Kidney (tissue), 14 donors: ENCODE results near the gene CNTN4. TPM values are rescaled to one million over a fixed set of nuclear protein-coding genes. Genes with fewer than 3 reads are reported as not detected.
A peak's percentile ranks its signal among the peaks of the same experiment; 100 is the strongest.

Source experiments
- DNase-seq, 5 donors: peaks; one replicate each; pipeline ENCODE4 v3.0.0-alpha.2; 2013 to 2020
- FAIRE-seq: peaks from 2 replicates; lab custom pipeline; 2012; peaks lifted over from hg19 to GRCh38; lab: Jason Lieb, UNC
- H3K27ac ChIP-seq, 2 donors: one replicate each; pipeline ENCODE4 v1.7.0; 2013; ENCODE audit warnings: low read depth in 2 of 2, low read length in 2 of 2, inconsistent platforms in 1 of 2
- H3K27me3 ChIP-seq: one replicate; pipeline ENCODE4 v1.7.1; 2013; ENCODE audit warnings: low read length, inconsistent platforms; ENCODE audit not compliant: control insufficient read depth, insufficient read depth
- H3K36me3 ChIP-seq, 3 donors: one replicate each; pipeline versions ENCODE4 v1.7.0 to v1.7.1; 2013; ENCODE audit warnings: low read length in 3 of 3, control low read depth in 1 of 3, inconsistent platforms in 1 of 3; ENCODE audit not compliant: insufficient read depth in 3 of 3, control insufficient read depth in 2 of 3
- H3K4me1 ChIP-seq, 3 donors: one replicate each; pipeline versions ENCODE4 v1.7.0 to v1.7.1; 2013; ENCODE audit warnings: low read length in 3 of 3, inconsistent platforms in 1 of 3, low read depth in 1 of 3; ENCODE audit not compliant: control insufficient read depth in 2 of 3, insufficient read depth in 2 of 3
- H3K4me3 ChIP-seq, 3 donors: one replicate each; pipeline versions ENCODE4 v1.7.0 to v1.8.1; 2013; ENCODE audit warnings: low read length in 3 of 3, control low read depth in 1 of 3, inconsistent platforms in 1 of 3
- H3K9ac ChIP-seq, 3 donors: one replicate each; pipeline versions ENCODE4 v1.7.0 to v1.7.1; 2013; ENCODE audit warnings: low read length in 3 of 3, control low read depth in 1 of 3, inconsistent platforms in 1 of 3
- H3K9me3 ChIP-seq, 3 donors: one replicate each; pipeline versions ENCODE4 v1.7.0 to v1.7.1; 2013; ENCODE audit warnings: low read length in 3 of 3, control low read depth in 1 of 3, inconsistent platforms in 1 of 3; ENCODE audit not compliant: control insufficient read depth in 2 of 3, insufficient read depth in 1 of 3
- intact Hi-C: fragments of 100-400 bp; cut with DNase I; formaldehyde crosslinking; loops from one replicate; pipeline ENCODE4 v1.11.1; 2022
- polyA plus RNA-seq: library from polyadenylated mRNA; stranded (reverse); fragments of 350-450 nt; fragmentation: Illumina TruSeq; extraction: RNeasy Lipid Tissue Mini Kit (QIAGEN cat#74804); gene quantifications from one replicate; pipeline ENCODE4 v1.2.3, GENCODE V29; 2014; ENCODE audit warnings: low read depth, low replicate concordance; ENCODE audit not compliant: insufficient read depth
- total RNA-seq: library from RNA; stranded (reverse); fragmentation: NEBNext Ultra II Directional; extraction: Animal tissue kit (Norgen Biotek cat#: 25700); gene quantifications from one replicate; pipeline ENCODE4 v1.2.1, GENCODE V29; 2021
- TF ChIP-seq, protein P1 (sequence below): IDR thresholded peaks from 3 replicates; pipeline ENCODE4 v1.5.1; 2012; ENCODE audit warnings: mild to moderate bottlenecking, moderate library complexity, borderline replicate concordance; ENCODE audit not compliant: insufficient read depth; ENCODE audit errors: extremely low read depth
- donor health status: control.
- donor health status: control.
- donor health status: control.
- donor health status: control.
- donor health status: control.
- donor health status: DM: yes; HTN: yes; CAD: no.
- donor health status: Normal renal cell carcinoma (clear cell type).

Gene CNTN4
- total and polyA plus RNA-seq, 2 donors from 2014 or later: 2.2 to 13.4 TPM

- TF ChIP-seq, protein P1, sequence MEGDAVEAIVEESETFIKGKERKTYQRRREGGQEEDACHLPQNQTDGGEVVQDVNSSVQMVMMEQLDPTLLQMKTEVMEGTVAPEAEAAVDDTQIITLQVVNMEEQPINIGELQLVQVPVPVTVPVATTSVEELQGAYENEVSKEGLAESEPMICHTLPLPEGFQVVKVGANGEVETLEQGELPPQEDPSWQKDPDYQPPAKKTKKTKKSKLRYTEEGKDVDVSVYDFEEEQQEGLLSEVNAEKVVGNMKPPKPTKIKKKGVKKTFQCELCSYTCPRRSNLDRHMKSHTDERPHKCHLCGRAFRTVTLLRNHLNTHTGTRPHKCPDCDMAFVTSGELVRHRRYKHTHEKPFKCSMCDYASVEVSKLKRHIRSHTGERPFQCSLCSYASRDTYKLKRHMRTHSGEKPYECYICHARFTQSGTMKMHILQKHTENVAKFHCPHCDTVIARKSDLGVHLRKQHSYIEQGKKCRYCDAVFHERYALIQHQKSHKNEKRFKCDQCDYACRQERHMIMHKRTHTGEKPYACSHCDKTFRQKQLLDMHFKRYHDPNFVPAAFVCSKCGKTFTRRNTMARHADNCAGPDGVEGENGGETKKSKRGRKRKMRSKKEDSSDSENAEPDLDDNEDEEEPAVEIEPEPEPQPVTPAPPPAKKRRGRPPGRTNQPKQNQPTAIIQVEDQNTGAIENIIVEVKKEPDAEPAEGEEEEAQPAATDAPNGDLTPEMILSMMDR: no peak
- no peak for FAIRE-seq
Measured at GRCh38 chr3:2849092-2849491, 750.4 kb downstream of the CNTN4 start.

DNA sequence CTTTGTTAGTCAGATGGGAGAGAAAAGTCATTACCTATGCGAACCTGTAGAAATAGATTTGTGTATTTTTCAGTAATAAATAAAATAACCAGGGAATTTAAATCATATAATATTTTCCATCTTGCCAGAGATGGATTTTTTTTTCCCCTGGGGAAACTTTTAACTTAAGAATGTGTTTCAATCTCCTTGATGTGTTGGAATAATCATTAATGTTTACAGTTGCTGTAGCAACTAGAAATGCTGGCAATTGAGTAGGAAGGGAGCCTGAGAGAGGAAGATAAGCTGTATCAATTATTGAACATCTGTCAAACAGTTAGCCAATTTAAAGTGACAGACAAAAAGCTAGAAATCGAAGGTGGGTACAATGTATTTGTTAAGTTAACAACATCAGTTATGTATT lies 752.0 kb downstream of the CNTN4 start:
- DNase-seq: no peak
- Histone ChIP-seq H3K4me1 (no peaks in the 10 kb centered on the region), H3K4me3 (no peak overlapping the region), H3K27ac (no peak overlapping the region), H3K36me3 (no peaks in the 10 kb centered on the region), H3K9me3 (no peaks in the 10 kb centered on the region), H3K9ac (no peak overlapping the region), H3K27me3 (no peaks in the 10 kb centered on the region)
- FAIRE-seq: no peak
- TF ChIP-seq, protein P1: no peak
- intact Hi-C loops: no loop called here

More at GRCh38 chr3:2849092-2849491, 750.4 kb downstream of the CNTN4 start:
- intact Hi-C loops: no loop called here
- no peak for DNase-seq
- Histone ChIP-seq H3K27me3 (no peaks in the 10 kb centered on the region), H3K4me3 (no peak overlapping the region), H3K9ac (no peak overlapping the region), H3K36me3 (no peaks in the 10 kb centered on the region), H3K4me1 (no peaks in the 10 kb centered on the region), H3K27ac (no peak overlapping the region), H3K9me3 (no peaks in the 10 kb centered on the region)

GRCh38 chr3:2851361-2851760 lies 752.7 kb downstream of the CNTN4 start:
- no peaks in the 10 kb centered on the region for H3K4me1 ChIP-seq
- TF ChIP-seq, protein P1: no peak
- H3K27me3 ChIP-seq: no peaks in the 10 kb centered on the region
- DNase-seq (peak in 1 of 5 donors; percentile 32), FAIRE-seq (no peak)
- H3K27ac ChIP-seq: no peak overlapping the region
- no peaks in the 10 kb centered on the region for H3K9me3 ChIP-seq
- H3K4me3 ChIP-seq: no peak overlapping the region
- no peak overlapping the region for H3K9ac ChIP-seq
- intact Hi-C loops: no loop called here
- no peaks in the 10 kb centered on the region for H3K36me3 ChIP-seq

DNA sequence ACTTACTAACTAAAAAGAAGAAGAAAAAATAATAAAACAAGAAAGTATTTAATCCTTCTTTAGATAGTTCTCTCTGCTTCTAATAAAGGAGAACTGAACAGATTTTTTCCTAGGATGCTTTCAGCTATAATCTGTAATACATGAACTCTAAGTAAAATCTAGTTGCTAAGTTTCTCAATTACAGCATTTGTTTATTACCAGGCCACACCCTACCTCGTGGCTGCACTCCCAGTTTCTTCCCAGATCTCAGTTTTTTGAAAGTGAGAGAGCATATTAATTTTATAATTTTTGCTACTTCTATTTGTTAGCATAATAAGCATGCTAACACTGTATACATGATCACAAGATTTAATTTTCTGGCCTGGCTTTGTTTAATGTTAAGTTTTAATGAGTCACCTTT lies 753.2 kb downstream of the CNTN4 start:
- FAIRE-seq: no peak
- no peaks in the 10 kb centered on the region for H3K4me1 ChIP-seq
- no peaks in the 10 kb centered on the region for H3K36me3 ChIP-seq
- intact Hi-C loops: no loop called here
- no peak overlapping the region for H3K27ac ChIP-seq
- H3K27me3 ChIP-seq: no peaks in the 10 kb centered on the region
- TF ChIP-seq, protein P1: no peak
- H3K4me3 ChIP-seq: no peak overlapping the region
- DNase-seq: no peak
- H3K9ac ChIP-seq: no peak overlapping the region
- H3K9me3 ChIP-seq: no peaks in the 10 kb centered on the region
